HG03135 (cell line): ENCODE results near the gene KIF26B.

Experiments used
- ATAC-seq: cut with Tn5 transposase; IDR thresholded peaks from one replicate; pipeline ENCODE4 v1.9.1; 2021; ENCODE audit warnings: mild to moderate bottlenecking, moderate library complexity; ENCODE audit not compliant: unreplicated experiment

The KIF26B gene

GRCh38 chr1:245609354-245610150 is 454.8 kb downstream of the KIF26B start:
- no peak for ATAC-seq

GRCh38 chr1:245611251-245611650 is 456.5 kb downstream of the KIF26B start:
- ATAC-seq, result no peak

- no peak for ATAC-seq
Measured at GRCh38 chr1:245614476-245614875, 459.7 kb downstream of the KIF26B start.

- ATAC-seq, result no peak
Measured at GRCh38 chr1:245615001-245615400, 460.2 kb downstream of the KIF26B start.

- ATAC-seq, result no peak
Measured at GRCh38 chr1:245621589-245621988, 466.8 kb downstream of the KIF26B start.

- ATAC-seq, result no peak
Measured at GRCh38 chr1:245622332-245623014, 467.7 kb downstream of the KIF26B start.

- no peak for ATAC-seq
Measured at GRCh38 chr1:245641384-245641783, 486.6 kb downstream of the KIF26B start.

GRCh38 chr1:245645406-245645805 is 490.6 kb downstream of the KIF26B start:
- no peak for ATAC-seq

GRCh38 chr1:245645894-245646293 is 491.1 kb downstream of the KIF26B start:
- ATAC-seq, result no peak

GRCh38 chr1:245648749-245649522 is 494.2 kb downstream of the KIF26B start:
- ATAC-seq, result no peak

GRCh38 chr1:245649666-245650065 is 494.9 kb downstream of the KIF26B start:
- no peak for ATAC-seq

- ATAC-seq, result no peak
Measured at GRCh38 chr1:245650441-245650960, 495.7 kb downstream of the KIF26B start.

- no peak for ATAC-seq
Measured at GRCh38 chr1:245651093-245651492, 496.3 kb downstream of the KIF26B start.

- no peak for ATAC-seq
Measured at GRCh38 chr1:245652116-245652515, 497.3 kb downstream of the KIF26B start.

GRCh38 chr1:245652660-245653427 is 498.1 kb downstream of the KIF26B start:
- no peak for ATAC-seq

GRCh38 chr1:245654460-245655050 is 499.8 kb downstream of the KIF26B start:
- ATAC-seq, result no peak

- no peak for ATAC-seq
Measured at GRCh38 chr1:245656189-245656717, 501.5 kb downstream of the KIF26B start.

- no peak for ATAC-seq
Measured at GRCh38 chr1:245657371-245657770, 502.6 kb downstream of the KIF26B start.

GRCh38 chr1:245663373-245663772 is 508.6 kb downstream of the KIF26B start:
- no peak for ATAC-seq

GRCh38 chr1:245663841-245664240 is 509.1 kb downstream of the KIF26B start:
- ATAC-seq, result no peak
